Measurements from ENCODE around the gene BMP7. TPM values are rescaled to one million over a fixed set of nuclear protein-coding genes. Genes with fewer than 3 reads are reported as not detected.

The BMP7 gene
- total and polyA plus RNA-seq, 9 donors = 0.07 to 19.4 (median 0.83) TPM

DNA sequence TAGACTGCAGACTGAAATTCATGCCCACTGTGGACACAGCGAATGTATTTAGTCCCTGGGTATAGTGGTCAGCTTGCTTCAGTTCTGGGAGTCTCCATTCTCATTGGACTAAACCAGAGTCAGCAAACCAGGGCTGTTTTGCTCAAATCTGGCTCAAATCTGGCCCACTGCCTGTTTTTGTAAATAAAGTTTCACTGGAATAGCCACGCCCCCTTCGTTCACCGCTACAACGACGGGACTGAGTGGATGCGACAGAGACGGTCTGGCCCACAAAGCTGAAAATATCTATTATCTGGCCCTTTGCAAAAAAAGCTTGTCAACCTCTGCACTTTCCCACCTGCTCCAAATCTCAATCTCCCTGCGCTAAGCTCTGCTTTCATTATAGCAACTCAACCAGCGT is 135.4 kb downstream of the BMP7 start:
- Histone ChIP-seq H3K27me3 (no peaks in the 10 kb centered on the region), H3K4me1 (ENCODE audit: insufficient read depth) (no peaks in the 10 kb centered on the region), H3K27ac (no peak overlapping the region), H3K9me3 (no peaks in the 10 kb centered on the region), H3K36me3 (no peaks in the 10 kb centered on the region), H3K4me3 (no peak overlapping the region)
- DNase-seq = no peak
- 76 to 83% (median 77%) methylated on average over 10 of the region's 10 CpGs for WGBS, 3 donors
- intact Hi-C loops (cut with DNase I) = no loop called here
- TF ChIP-seq, protein P1, sequence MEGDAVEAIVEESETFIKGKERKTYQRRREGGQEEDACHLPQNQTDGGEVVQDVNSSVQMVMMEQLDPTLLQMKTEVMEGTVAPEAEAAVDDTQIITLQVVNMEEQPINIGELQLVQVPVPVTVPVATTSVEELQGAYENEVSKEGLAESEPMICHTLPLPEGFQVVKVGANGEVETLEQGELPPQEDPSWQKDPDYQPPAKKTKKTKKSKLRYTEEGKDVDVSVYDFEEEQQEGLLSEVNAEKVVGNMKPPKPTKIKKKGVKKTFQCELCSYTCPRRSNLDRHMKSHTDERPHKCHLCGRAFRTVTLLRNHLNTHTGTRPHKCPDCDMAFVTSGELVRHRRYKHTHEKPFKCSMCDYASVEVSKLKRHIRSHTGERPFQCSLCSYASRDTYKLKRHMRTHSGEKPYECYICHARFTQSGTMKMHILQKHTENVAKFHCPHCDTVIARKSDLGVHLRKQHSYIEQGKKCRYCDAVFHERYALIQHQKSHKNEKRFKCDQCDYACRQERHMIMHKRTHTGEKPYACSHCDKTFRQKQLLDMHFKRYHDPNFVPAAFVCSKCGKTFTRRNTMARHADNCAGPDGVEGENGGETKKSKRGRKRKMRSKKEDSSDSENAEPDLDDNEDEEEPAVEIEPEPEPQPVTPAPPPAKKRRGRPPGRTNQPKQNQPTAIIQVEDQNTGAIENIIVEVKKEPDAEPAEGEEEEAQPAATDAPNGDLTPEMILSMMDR (IDR thresholded peaks at IDR 0.05) = no peak
- TF ChIP-seq POLR2A (IDR thresholded peaks at IDR 0.05) = no peak
- TF ChIP-seq EP300 (IDR thresholded peaks at IDR 0.05) = no peak

DNA sequence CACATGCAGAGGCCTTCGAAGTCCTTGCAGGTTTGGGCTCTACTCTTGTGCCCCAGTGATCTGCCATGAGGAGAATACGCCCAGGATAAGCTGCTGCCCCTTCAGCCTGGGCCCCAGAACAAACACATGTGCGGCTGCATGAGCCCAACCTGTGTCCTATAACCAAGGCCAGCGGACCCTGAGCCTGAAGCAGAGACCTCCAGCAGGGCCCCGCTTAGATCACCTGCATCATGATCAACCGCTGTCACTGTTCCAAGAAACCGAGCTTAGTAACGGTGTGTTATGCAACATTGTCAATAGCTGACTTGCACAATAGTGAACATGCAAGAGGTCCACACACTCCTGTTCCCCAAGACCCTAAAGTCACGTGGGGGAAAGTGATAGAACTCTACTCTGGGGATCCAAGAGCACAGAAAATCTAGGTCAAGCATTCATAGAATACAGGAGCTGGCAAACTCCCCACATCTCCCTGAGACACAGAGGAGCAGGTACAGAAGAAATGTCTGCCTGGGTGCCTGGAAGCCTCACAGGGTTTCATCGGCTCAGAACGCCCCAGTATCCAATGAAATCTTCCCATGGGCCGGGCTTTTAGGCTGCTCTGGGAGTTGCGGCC is 136.2 kb downstream of the BMP7 start:
- Histone ChIP-seq H3K4me1 (ENCODE audit: insufficient read depth) (no peaks in the 10 kb centered on the region), H3K9me3 (no peaks in the 10 kb centered on the region), H3K4me3 (no peak overlapping the region), H3K27me3 (no peaks in the 10 kb centered on the region), H3K36me3 (no peaks in the 10 kb centered on the region), H3K27ac (no peak overlapping the region)
- intact Hi-C loops (cut with DNase I) = no loop called here
- DNase-seq = no peak
- TF ChIP-seq, protein P1 (IDR thresholded peaks at IDR 0.05) = no peak
- TF ChIP-seq EP300 (IDR thresholded peaks at IDR 0.05) (no peak), POLR2A (IDR thresholded peaks at IDR 0.05) (no peak)
- 74 to 87% (median 78%) methylated on average over 13 of the region's 13 CpGs for WGBS, 3 donors

DNA sequence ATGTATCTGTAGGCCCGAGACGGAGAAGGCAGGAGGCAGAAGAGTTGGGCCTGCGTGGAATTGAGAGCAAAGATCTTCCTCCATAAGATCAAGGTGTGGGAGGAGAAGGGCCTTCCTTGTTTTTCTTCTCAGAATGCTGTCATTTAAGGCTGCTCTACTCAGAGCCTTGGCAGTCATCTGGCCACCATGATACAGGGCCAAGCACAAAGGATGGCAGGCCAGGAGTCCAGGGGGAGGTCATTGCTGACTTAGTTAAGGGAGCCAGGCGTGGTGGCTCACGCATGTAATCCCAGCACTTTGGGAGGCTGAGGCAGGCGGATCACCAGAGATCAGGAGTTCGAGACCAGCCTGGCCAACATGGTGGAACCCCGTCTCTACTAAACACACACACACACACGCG is 137.1 kb downstream of the BMP7 start:
- Histone ChIP-seq H3K4me1 (ENCODE audit: insufficient read depth) (no peaks in the 10 kb centered on the region), H3K27me3 (no peaks in the 10 kb centered on the region), H3K4me3 (no peak overlapping the region), H3K9me3 (no peaks in the 10 kb centered on the region), H3K27ac (no peak overlapping the region), H3K36me3 (no peaks in the 10 kb centered on the region)
- DNase-seq = no peak
- TF ChIP-seq, protein P1 (IDR thresholded peaks at IDR 0.05) = no peak
- TF ChIP-seq POLR2A (IDR thresholded peaks at IDR 0.05) = no peak
- TF ChIP-seq EP300 (IDR thresholded peaks at IDR 0.05) = no peak
- 90 to 93% (median 93%) methylated on average over 10 of the region's 10 CpGs for WGBS, 3 donors
- intact Hi-C loops (cut with DNase I) = loop anchor here in 1 of 4 donors (2.0 kb wide), 1 partner anchor 21 kb away; no protein-coding TSS in a partner anchor

DNA sequence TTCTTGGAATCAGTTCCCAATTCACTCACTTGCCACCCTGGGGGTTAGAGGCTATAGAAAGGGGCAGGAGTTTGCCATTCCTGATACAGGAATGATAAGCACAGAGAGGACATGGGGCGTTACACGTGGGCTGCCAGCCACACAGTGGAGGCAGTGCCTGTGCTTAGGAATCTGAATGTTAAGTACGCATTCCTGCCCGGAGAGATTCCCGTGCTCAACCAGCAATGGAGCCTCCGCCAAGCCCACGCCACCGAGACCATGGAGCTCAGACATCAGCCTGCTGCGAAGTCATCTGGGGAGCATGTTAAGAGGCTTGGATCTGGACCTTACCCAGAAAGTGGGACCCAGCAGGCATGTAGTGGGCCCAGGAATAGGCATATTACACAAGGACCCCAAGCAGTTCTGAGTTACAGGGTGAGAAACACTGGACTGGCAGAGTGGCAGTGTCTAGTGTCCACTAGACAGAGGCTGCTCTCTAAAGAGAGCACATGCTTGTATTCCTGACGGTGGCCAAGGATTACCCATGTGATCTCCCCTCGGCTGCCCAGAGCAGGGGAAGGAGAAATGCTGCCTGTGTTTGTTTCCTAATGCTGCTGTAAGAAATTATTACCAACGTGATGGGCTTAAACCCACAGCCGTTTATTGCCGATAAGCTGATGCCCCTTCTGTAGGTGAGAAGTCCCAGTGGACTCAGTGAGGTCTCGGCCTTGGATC is 138.2 kb downstream of the BMP7 start:
- intact Hi-C loops (cut with DNase I) = loop anchor here in 1 of 4 donors (2.0 kb wide), 1 partner anchor 19 kb away; no protein-coding TSS in a partner anchor
- Histone ChIP-seq H3K4me1 (ENCODE audit: insufficient read depth) (no peaks in the 10 kb centered on the region), H3K4me3 (no peak overlapping the region), H3K27me3 (no peaks in the 10 kb centered on the region), H3K9me3 (no peaks in the 10 kb centered on the region), H3K36me3 (no peaks in the 10 kb centered on the region), H3K27ac (no peak overlapping the region)
- no peak for DNase-seq
- TF ChIP-seq EP300 (IDR thresholded peaks at IDR 0.05) = no peak
- TF ChIP-seq POLR2A (IDR thresholded peaks at IDR 0.05) = no peak
- TF ChIP-seq, protein P1 (IDR thresholded peaks at IDR 0.05) = no peak
- 55 to 76% (median 66%) methylated on average over 15 of the region's 15 CpGs for WGBS, 3 donors
